MM.1S (cell line): ENCODE measurements around the gene SPATS2.
A peak's percentile ranks its signal among the peaks of the same experiment; 100 is the strongest.

Experiments
- DNase-seq: peaks from one replicate; pipeline ENCODE4 v3.0.0-alpha.2; 2015
- H2AFZ ChIP-seq: fragments of 300-600 bp; sonication (generic); 2 replicates; pipeline ENCODE4 v1.6.0; 2016; ENCODE audit warnings: antibody characterized with exemption, low read length
- H3F3A ChIP-seq: fragments of 300-600 bp; sonication (generic); 2 replicates; pipeline ENCODE4 v1.6.1; 2016; ENCODE audit warnings: mild to moderate bottlenecking, antibody characterized with exemption, low read length, moderate library complexity, mixed read lengths; ENCODE audit not compliant: insufficient read depth
- H3K27ac ChIP-seq: fragments of 300-600 bp; sonication (generic); 2 replicates; pipeline ENCODE4 v1.5.1; 2016; ENCODE audit warnings: mild to moderate bottlenecking, low read length
- H3K27me3 ChIP-seq: fragments of 300-600 bp; sonication (generic); replicated peaks from 2 replicates; pipeline ENCODE4 v1.6.0; 2016; ENCODE audit warnings: low read length; ENCODE audit not compliant: insufficient read depth
- H3K36me3 ChIP-seq: fragments of 300-600 bp; sonication (generic); replicated peaks from 2 replicates; pipeline ENCODE4 v1.6.1; 2016; ENCODE audit warnings: mild to moderate bottlenecking, low read length, mixed read lengths; ENCODE audit not compliant: insufficient read depth
- H3K4me1 ChIP-seq: fragments of 300-600 bp; sonication (generic); 2 replicates; pipeline ENCODE4 v1.6.1; 2016; ENCODE audit warnings: low read length, mixed read lengths
- H3K4me2 ChIP-seq: fragments of 300-600 bp; sonication (generic); 2 replicates; pipeline ENCODE4 v1.6.0; 2016; ENCODE audit warnings: low read depth, low read length
- H3K4me3 ChIP-seq: fragments of 300-600 bp; sonication (generic); 2 replicates; pipeline ENCODE4 v1.5.1; 2016; ENCODE audit warnings: low read length, mixed read lengths
- H3K79me2 ChIP-seq: fragments of 300-600 bp; sonication (generic); 2 replicates; pipeline ENCODE4 v1.6.1; 2016; ENCODE audit warnings: mixed run types, low read length, mixed read lengths
- H3K9ac ChIP-seq: fragments of 300-600 bp; sonication (generic); 2 replicates; pipeline ENCODE4 v1.6.1; 2016; ENCODE audit warnings: low read length, mixed read lengths
- H3K9me2 ChIP-seq: fragments of 300-600 bp; sonication (generic); replicated peaks from 2 replicates; pipeline ENCODE4 v1.6.1; 2016; ENCODE audit warnings: mild to moderate bottlenecking, low read length, mixed read lengths; ENCODE audit not compliant: insufficient read depth
- H3K9me3 ChIP-seq: fragments of 300-600 bp; sonication (generic); replicated peaks from 2 replicates; pipeline ENCODE4 v1.6.1; 2016; ENCODE audit warnings: mild to moderate bottlenecking, low read length, mixed read lengths; ENCODE audit not compliant: insufficient read depth
- H4K20me1 ChIP-seq: fragments of 300-600 bp; sonication (generic); 2 replicates; pipeline ENCODE4 v1.6.1; 2016; ENCODE audit warnings: mild to moderate bottlenecking, low read length, moderate library complexity, mixed read lengths; ENCODE audit not compliant: insufficient read depth
- CTCF ChIP-seq: fragments of 300-600 bp; sonication (generic); IDR thresholded peaks from 2 replicates; pipeline ENCODE4 v1.5.1; 2016; ENCODE audit warnings: antibody characterized with exemption, low read length, mixed read lengths
- EZH2 ChIP-seq: fragments of 300-600 bp; sonication (generic); optimal IDR thresholded peaks from 2 replicates; pipeline ENCODE3; 2017; ENCODE audit warnings: low read depth, mild to moderate bottlenecking, antibody characterized with exemption, low read length, mixed read lengths
- EZH2phosphoT487 ChIP-seq: fragments of 300-600 bp; sonication (generic); IDR thresholded peaks from 2 replicates; pipeline ENCODE4 v1.6.1; 2018; ENCODE audit warnings: antibody characterized with exemption, low read length

The SPATS2 gene

GRCh38 chr12:49342914-49343731 lies 24.1 kb upstream of the SPATS2 start:
- Histone ChIP-seq H3K4me2 (peak overlapping the region; percentile 99), H2AFZ (peak overlapping the region; percentile 66), H3K4me3 (peak overlapping the region; percentile 58), H3F3A (no peaks in the 10 kb centered on the region), H3K27ac (no peak overlapping the region), H3K4me1 (peaks cover 20% of the 10 kb centered on the region; the same call in 1 of the 2 replicates), H3K36me3 (no peaks in the 10 kb centered on the region), H3K9ac (no peak overlapping the region; the same call in 1 of the 2 replicates), H3K9me2 (no peaks in the 10 kb centered on the region), H3K27me3 (peaks cover 90% of the 10 kb centered on the region), H3K9me3 (no peaks in the 10 kb centered on the region), H3K79me2 (no peaks in the 10 kb centered on the region), H4K20me1 (no peaks in the 10 kb centered on the region)
- no peak for TF ChIP-seq EZH2phosphoT487
- no peak for TF ChIP-seq CTCF
- TF ChIP-seq EZH2: no peak
- no peak for DNase-seq

GRCh38 chr12:49344486-49345050 lies 22.7 kb upstream of the SPATS2 start:
- Histone ChIP-seq H3K79me2 (no peaks in the 10 kb centered on the region), H4K20me1 (no peaks in the 10 kb centered on the region), H3K27ac (no peak overlapping the region), H2AFZ (no peak overlapping the region), H3K36me3 (no peaks in the 10 kb centered on the region), H3K27me3 (peaks cover 91% of the 10 kb centered on the region), H3K4me2 (no peak overlapping the region), H3K9me2 (no peaks in the 10 kb centered on the region), H3F3A (no peaks in the 10 kb centered on the region), H3K4me1 (peaks cover 20% of the 10 kb centered on the region; the same call in 1 of the 2 replicates), H3K9me3 (no peaks in the 10 kb centered on the region), H3K4me3 (no peak overlapping the region), H3K9ac (no peak overlapping the region)
- DNase-seq: no peak
- TF ChIP-seq EZH2phosphoT487: no peak
- no peak for TF ChIP-seq EZH2
- TF ChIP-seq CTCF: no peak

GRCh38 chr12:49345051-49345824 lies 22.0 kb upstream of the SPATS2 start:
- peak overlapping the region; percentile 92 for H3K4me2 ChIP-seq
- H3K9me2 ChIP-seq: no peaks in the 10 kb centered on the region
- H3K79me2 ChIP-seq: no peaks in the 10 kb centered on the region
- H3K9ac ChIP-seq: no peak overlapping the region
- no peak for DNase-seq
- peaks cover 86% of the 10 kb centered on the region for H3K27me3 ChIP-seq
- no peak overlapping the region for H3K27ac ChIP-seq
- H3K4me3 ChIP-seq: peak overlapping the region; percentile 56
- H3F3A ChIP-seq: no peaks in the 10 kb centered on the region
- H3K36me3 ChIP-seq: no peaks in the 10 kb centered on the region
- H3K4me1 ChIP-seq: peaks cover 20% of the 10 kb centered on the region; the same call in 1 of the 2 replicates
- H4K20me1 ChIP-seq: no peaks in the 10 kb centered on the region
- H2AFZ ChIP-seq: no peak overlapping the region
- no peaks in the 10 kb centered on the region for H3K9me3 ChIP-seq
- no peak for TF ChIP-seq CTCF
- TF ChIP-seq EZH2phosphoT487: no peak; the same call in 1 of the 2 replicates
- TF ChIP-seq EZH2: peak; percentile 77
